ENCODE data around the gene VASP.
A peak's percentile ranks its signal among the peaks of the same experiment; 100 is the strongest.

The VASP gene

GRCh38 chr19:45524575-45525129 is 17.4 kb downstream of the VASP start:
- no peak for TF ChIP-seq CTCF (IDR thresholded peaks at IDR 0.05; ENCODE audit: low read length, missing control alignments)
- H3K4me3 ChIP-seq (replicated peaks; ENCODE audit: low read depth, low read length) = no peak overlapping the region
- no peak for DNase-seq (ENCODE audit: low read depth)

DNA sequence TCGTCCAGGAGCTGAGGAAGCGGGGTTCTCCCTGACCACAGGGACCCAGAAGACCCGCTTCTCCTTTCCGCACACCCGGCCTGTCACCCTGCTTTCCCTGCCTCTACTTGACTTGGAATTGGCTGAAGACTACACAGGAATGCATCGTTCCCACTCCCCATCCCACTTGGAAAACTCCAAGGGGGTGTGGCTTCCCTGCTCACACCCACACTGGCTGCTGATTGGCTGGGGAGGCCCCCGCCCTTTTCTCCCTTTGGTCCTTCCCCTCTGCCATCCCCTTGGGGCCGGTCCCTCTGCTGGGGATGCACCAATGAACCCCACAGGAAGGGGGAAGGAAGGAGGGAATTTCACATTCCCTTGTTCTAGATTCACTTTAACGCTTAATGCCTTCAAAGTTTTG is 18.9 kb downstream of the VASP start:
- DNase-seq (ENCODE audit: low read depth) = peak; percentile 68
- no peak for TF ChIP-seq CTCF (IDR thresholded peaks at IDR 0.05; ENCODE audit: low read length, missing control alignments)
- H3K4me3 ChIP-seq (replicated peaks; ENCODE audit: low read depth, low read length) = no peak overlapping the region

DNA sequence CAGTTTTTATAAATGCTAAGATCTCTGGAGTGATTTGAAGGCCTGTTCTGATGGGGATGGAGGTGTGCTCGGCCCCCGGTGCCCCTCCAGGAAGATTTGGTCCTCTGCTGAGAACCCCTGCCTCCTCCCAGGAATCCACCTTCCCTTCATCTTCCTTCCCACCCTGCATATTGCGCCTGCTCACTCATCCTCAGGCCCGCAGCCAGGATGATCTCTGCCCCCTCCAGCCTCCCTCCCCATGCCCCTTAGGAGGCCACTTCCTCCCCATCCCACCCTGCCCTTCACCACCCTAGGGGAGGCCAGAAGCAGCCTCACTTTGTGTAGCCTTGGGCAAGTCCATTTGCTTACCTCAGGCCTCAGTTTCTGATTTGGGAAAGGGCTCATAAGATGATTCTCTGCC is 19.7 kb downstream of the VASP start:
- no peak for TF ChIP-seq CTCF (IDR thresholded peaks at IDR 0.05; ENCODE audit: low read length, missing control alignments)
- H3K4me3 ChIP-seq (replicated peaks; ENCODE audit: low read depth, low read length) = no peak overlapping the region
- no peak for DNase-seq (ENCODE audit: low read depth)

- no peak for DNase-seq (ENCODE audit: low read depth)
- no peak overlapping the region for H3K4me3 ChIP-seq (replicated peaks; ENCODE audit: low read depth, low read length)
- no peak for TF ChIP-seq CTCF (IDR thresholded peaks at IDR 0.05; ENCODE audit: low read length, missing control alignments)
Measured at GRCh38 chr19:45527731-45528130, 20.5 kb downstream of the VASP start.

- peak; percentile 29 for DNase-seq (ENCODE audit: low read depth)
- H3K4me3 ChIP-seq (replicated peaks; ENCODE audit: low read depth, low read length) = no peak overlapping the region
- no peak for TF ChIP-seq CTCF (IDR thresholded peaks at IDR 0.05; ENCODE audit: low read length, missing control alignments)
Measured at GRCh38 chr19:45528149-45528743, 21.0 kb downstream of the VASP start.

DNA sequence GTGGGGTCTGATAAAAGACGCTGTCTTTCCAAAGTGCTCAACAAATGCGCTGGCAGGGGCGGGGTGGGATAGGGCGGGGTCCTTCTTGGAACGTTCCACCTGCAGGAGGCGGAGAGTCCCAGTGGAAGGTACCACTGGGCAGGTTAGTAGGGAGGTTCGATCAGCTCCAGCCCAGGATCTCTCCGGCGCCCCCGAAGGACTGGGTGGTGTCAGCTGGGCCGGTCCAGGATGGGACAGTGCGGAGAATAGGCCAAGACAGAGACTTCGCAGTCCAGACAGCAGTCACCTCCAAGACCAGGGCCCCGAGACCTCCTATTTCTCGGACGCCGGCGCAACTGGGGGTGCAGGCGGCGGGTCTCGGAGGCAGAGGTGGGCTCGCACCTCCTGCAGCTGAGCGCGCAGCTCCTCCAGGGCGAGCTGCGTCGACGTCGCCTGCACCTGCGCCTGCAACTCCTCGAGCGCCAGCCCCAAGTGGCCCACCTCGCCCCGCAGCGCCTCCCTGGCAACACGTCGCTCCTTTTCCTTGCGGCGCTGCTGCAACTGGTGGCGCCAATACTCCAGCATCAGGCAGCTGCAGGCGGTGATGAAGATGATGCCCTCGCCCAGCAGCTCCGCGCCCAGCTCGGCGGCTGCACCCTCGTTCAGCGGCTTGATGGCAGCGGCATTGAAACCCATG is 21.6 kb downstream of the VASP start:
- H3K4me3 ChIP-seq (replicated peaks; ENCODE audit: low read depth, low read length) = no peak overlapping the region
- DNase-seq (ENCODE audit: low read depth) = no peak
- no peak for TF ChIP-seq CTCF (IDR thresholded peaks at IDR 0.05; ENCODE audit: low read length, missing control alignments)

- no peak overlapping the region for H3K4me3 ChIP-seq (replicated peaks; ENCODE audit: low read depth, low read length)
- TF ChIP-seq CTCF (IDR thresholded peaks at IDR 0.05; ENCODE audit: low read length, missing control alignments) = no peak
- DNase-seq (ENCODE audit: low read depth) = no peak
Measured at GRCh38 chr19:45529420-45529785, 22.1 kb downstream of the VASP start.
